Testis (tissue), 2 donors: ENCODE measurements around the gene GTPBP3.

Source experiments
- POLR2A ChIP-seq: fragments of 450-650 bp; IDR thresholded peaks from one replicate; pipeline ENCODE4 v1.6.1; 2017; ENCODE audit warnings: antibody characterized with exemption, mild to moderate bottlenecking, moderate library complexity
- TF ChIP-seq, protein P1 (sequence below), 3 experiments: fragments of 450-650 bp in 2 of 3; fragments of 200-600 bp in 1 of 3; sonication (generic) in 1 of 3; IDR thresholded peaks; one replicate each; pipeline ENCODE4 v1.5.1; 2016 to 2019; ENCODE audit warnings: antibody characterized with exemption in 3 of 3, mild to moderate bottlenecking in 2 of 3, moderate library complexity in 1 of 3

DNA sequence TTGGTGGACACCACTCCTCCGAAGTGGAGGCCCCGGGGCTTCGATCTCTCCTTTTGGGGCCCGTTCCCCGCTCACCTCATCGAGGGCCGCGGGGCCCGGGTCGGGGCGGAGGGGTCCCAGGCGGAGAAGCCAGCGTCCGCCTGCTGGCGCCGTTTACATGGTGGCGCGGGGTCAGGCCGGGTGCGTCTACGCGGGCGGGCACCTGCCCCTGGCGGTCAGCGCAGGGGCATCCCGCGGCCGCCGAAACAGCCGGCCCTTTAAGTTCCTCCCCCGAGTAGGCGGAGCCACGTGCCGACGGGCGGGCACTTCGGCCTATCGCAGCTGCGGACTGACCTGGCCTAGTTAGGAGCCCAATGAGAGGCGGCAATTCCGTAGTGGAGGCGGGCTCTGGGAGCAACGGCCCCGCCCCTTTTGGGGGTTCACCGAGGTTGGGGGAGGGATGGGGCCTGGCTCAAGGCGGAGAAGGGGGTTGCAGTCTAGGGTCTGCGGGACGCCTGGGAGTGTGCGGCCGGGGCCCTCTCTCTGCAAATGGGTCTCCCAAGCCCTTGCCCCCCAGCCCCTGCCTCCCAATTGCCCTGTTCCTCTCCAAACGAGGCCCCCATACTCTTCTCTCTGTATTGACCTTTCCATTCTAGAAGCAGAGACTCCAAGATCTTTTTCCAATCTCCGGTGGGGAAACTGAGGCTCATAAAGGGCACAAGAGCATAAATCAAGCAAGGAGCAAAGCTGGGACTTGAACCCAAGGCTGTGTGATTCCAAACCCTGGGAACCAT, 34.0 kb upstream of the GTPBP3 start, which contains the start of gene ABHD8:
- TF ChIP-seq, protein P1, sequence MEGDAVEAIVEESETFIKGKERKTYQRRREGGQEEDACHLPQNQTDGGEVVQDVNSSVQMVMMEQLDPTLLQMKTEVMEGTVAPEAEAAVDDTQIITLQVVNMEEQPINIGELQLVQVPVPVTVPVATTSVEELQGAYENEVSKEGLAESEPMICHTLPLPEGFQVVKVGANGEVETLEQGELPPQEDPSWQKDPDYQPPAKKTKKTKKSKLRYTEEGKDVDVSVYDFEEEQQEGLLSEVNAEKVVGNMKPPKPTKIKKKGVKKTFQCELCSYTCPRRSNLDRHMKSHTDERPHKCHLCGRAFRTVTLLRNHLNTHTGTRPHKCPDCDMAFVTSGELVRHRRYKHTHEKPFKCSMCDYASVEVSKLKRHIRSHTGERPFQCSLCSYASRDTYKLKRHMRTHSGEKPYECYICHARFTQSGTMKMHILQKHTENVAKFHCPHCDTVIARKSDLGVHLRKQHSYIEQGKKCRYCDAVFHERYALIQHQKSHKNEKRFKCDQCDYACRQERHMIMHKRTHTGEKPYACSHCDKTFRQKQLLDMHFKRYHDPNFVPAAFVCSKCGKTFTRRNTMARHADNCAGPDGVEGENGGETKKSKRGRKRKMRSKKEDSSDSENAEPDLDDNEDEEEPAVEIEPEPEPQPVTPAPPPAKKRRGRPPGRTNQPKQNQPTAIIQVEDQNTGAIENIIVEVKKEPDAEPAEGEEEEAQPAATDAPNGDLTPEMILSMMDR (IDR thresholded peaks at IDR 0.05), result peak; percentile 71 to 78 (median 75)
- TF ChIP-seq POLR2A, result no peak
